ENCODE results near the gene RIMS4. TPM values are rescaled to one million over a fixed set of nuclear protein-coding genes. Genes with fewer than 3 reads are reported as not detected.

Gene RIMS4
- total RNA-seq, 1 experiment from 2014 or later, result 16.3 TPM

- DNase-seq, result no peak
- peaks cover 7% of the 10 kb centered on the region; the same call in 1 of the 2 replicates for H3K27me3 ChIP-seq (ENCODE audit: insufficient read depth, low read length)
- peaks cover 8% of the 10 kb centered on the region for H3K23me2 ChIP-seq (ENCODE audit: insufficient read length, low read depth, low read length, poor library complexity, severe bottlenecking)
- H3K79me1 ChIP-seq (ENCODE audit: insufficient read depth, low read depth, low read length, poor library complexity, severe bottlenecking), result no peaks in the 10 kb centered on the region
- no peak overlapping the region for H3K23ac ChIP-seq (ENCODE audit: insufficient read length, low read depth, low read length)
- H4K8ac ChIP-seq (replicated peaks; ENCODE audit: insufficient read length, low read depth, low read length), result no peak overlapping the region
- no peak overlapping the region for H3T11ph ChIP-seq (ENCODE audit: low read length)
- Mint-ChIP-seq H3K27me3 (ENCODE audit: low read depth) (peaks cover 59% of the 10 kb centered on the region), H3K4me1 (peaks cover 17 to 34% of the 10 kb centered on the region in 2 experiments), H3K27ac (peak overlapping the region in 1 of 3 experiments; percentile 83; a peak in 2 of 7 replicates), H3K4me3 (no peak overlapping the region), H3K9me3 (no peaks in the 10 kb centered on the region; a peak in 1 of 5 replicates), H3K36me3 (ENCODE audit: insufficient read depth in 1 of 3, low read depth in 3 of 3) (no peaks in the 10 kb centered on the region)
- H3K79me2 ChIP-seq (ENCODE audit: insufficient read depth, low read length), result no peaks in the 10 kb centered on the region
- TF ChIP-seq, protein P1, sequence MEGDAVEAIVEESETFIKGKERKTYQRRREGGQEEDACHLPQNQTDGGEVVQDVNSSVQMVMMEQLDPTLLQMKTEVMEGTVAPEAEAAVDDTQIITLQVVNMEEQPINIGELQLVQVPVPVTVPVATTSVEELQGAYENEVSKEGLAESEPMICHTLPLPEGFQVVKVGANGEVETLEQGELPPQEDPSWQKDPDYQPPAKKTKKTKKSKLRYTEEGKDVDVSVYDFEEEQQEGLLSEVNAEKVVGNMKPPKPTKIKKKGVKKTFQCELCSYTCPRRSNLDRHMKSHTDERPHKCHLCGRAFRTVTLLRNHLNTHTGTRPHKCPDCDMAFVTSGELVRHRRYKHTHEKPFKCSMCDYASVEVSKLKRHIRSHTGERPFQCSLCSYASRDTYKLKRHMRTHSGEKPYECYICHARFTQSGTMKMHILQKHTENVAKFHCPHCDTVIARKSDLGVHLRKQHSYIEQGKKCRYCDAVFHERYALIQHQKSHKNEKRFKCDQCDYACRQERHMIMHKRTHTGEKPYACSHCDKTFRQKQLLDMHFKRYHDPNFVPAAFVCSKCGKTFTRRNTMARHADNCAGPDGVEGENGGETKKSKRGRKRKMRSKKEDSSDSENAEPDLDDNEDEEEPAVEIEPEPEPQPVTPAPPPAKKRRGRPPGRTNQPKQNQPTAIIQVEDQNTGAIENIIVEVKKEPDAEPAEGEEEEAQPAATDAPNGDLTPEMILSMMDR (conservative IDR thresholded peaks at IDR 0.05), result no peak
- no peak overlapping the region for H2AK5ac ChIP-seq (ENCODE audit: insufficient read length, low read length)
- H4K91ac ChIP-seq (ENCODE audit: insufficient read length, low read depth, low read length), result no peak overlapping the region
- H3K9ac ChIP-seq (ENCODE audit: extremely low read depth, insufficient read length, low read length), result no peak overlapping the region
- H4K5ac ChIP-seq (ENCODE audit: insufficient read length, low read depth, low read length), result no peak overlapping the region
- H3K4me2 ChIP-seq (ENCODE audit: insufficient read depth, insufficient read length, low read length), result no peak overlapping the region
- H4K20me1 ChIP-seq (ENCODE audit: control insufficient read depth, insufficient read depth, insufficient read length), result no peaks in the 10 kb centered on the region
- H2BK15ac ChIP-seq (ENCODE audit: low read depth, low read length), result no peak overlapping the region
- no peaks in the 10 kb centered on the region for H3K4me1 ChIP-seq (ENCODE audit: insufficient read depth, low read length)
- H3K56ac ChIP-seq (ENCODE audit: insufficient read length, low read depth, low read length), result no peak overlapping the region
- no peak overlapping the region for H3K4ac ChIP-seq (ENCODE audit: low read depth, low read length)
- no peak overlapping the region for H2AFZ ChIP-seq (ENCODE audit: low read length)
- no peak overlapping the region for H2BK20ac ChIP-seq (ENCODE audit: low read depth, low read length, poor library complexity, severe bottlenecking)
- no peak overlapping the region for H2BK5ac ChIP-seq (ENCODE audit: insufficient read length, low read length)
- H2BK12ac ChIP-seq (ENCODE audit: insufficient read length, low read depth, low read length), result no peak overlapping the region
- H3K18ac ChIP-seq (ENCODE audit: insufficient read length, low read depth, low read length), result no peak overlapping the region
- H2BK120ac ChIP-seq (ENCODE audit: low read depth, low read length, poor library complexity, severe bottlenecking), result no peak overlapping the region
- no CpG with 5 or more reads among the region's 3 CpGs for WGBS (ENCODE audit: extremely low coverage, insufficient read length, low lambda C conversion rate)
- no peak overlapping the region for H3K14ac ChIP-seq (ENCODE audit: insufficient read depth, low read length)
- H3K27ac ChIP-seq (ENCODE audit: insufficient read length, low read depth, low read length), result no peak overlapping the region
- no peaks in the 10 kb centered on the region for H3K9me3 ChIP-seq (ENCODE audit: control insufficient read depth, low read depth, low read length)
Observed at GRCh38 chr20:44748005-44748370, 62.4 kb downstream of the RIMS4 start.

All from H9 (cell line).